ENCODE results near the gene OR4D11. TPM values are rescaled to one million over a fixed set of nuclear protein-coding genes. Genes with fewer than 3 reads are reported as not detected.

OR4D11 gene
- total and polyA plus RNA-seq, 9 of the 15 experiments (the other 6 are each of a cell fraction or from before 2014, with no cell fraction given), result not detected

- ATAC-seq (no peak), FAIRE-seq (no peak), DNase-seq (ENCODE audit: extremely low read depth in 1 of 4, low spot score in 3 of 4) (no peak)
- Histone ChIP-seq H3K4me3 (no peak overlapping the region), H4K20me1 (replicated peaks; ENCODE audit: control insufficient read depth, insufficient read depth, low read length) (no peaks in the 10 kb centered on the region), H3K27me3 (ENCODE audit: control insufficient read depth in 2 of 2, insufficient read depth in 2 of 2, low read length in 2 of 2) (no peaks in the 10 kb centered on the region), H3K9ac (ENCODE audit: insufficient read depth in 1 of 2, low read depth in 2 of 2, low read length in 2 of 2) (peak overlapping the region in 1 of 2 experiments; percentile 99; a peak in 2 of 4 replicates), H2AFZ (ENCODE audit: low read depth, low read length) (peak overlapping the region; percentile 38; the same call in 1 of the 2 replicates), H3K27ac (ENCODE audit: extremely low read depth, low read depth, low read length) (peak overlapping the region; percentile 100), H3K9me1 (ENCODE audit: control insufficient read depth, insufficient read depth, low read length) (no peaks in the 10 kb centered on the region), H3K4me1 (replicated peaks in 1 of 2; ENCODE audit: control insufficient read depth in 2 of 2, insufficient read depth in 2 of 2, low read length in 2 of 2) (peaks cover 22 to 25% of the 10 kb centered on the region in 2 experiments; a peak in 4 of 5 replicates), H3K9me3 (replicated peaks; ENCODE audit: control insufficient read depth, insufficient read depth, low read depth, low read length) (no peaks in the 10 kb centered on the region), H3K4me2 (ENCODE audit: insufficient read depth, low read length) (no peak overlapping the region; the same call in 1 of the 2 replicates), H3K79me2 (ENCODE audit: control insufficient read depth, insufficient read depth, low read length) (peaks cover 19% of the 10 kb centered on the region), H3K36me3 (ENCODE audit: control insufficient read depth, insufficient read depth, low read length) (no peaks in the 10 kb centered on the region; the same call in 2 of the 3 replicates)
- intact Hi-C loops (cut with micrococcal nuclease) (loop anchor here (5.0 kb wide), 1 partner anchor 776 kb away; no protein-coding TSS in a partner anchor), in situ Hi-C loops (cut with MboI) (no loop called here)
- 36% methylated on average over 5 of the region's 5 CpGs for WGBS (ENCODE audit: insufficient coverage, low coverage, missing lambda C conversion rate)
- BruUV-seq (replicated peaks), result no TSS peak
- CTCF ChIA-PET (ENCODE audit: low intra/inter-chr PET ratio), result no interaction called here
- POLR2A ChIA-PET, result interaction anchor here (1.1 to 7.2 kb wide), 7 partner anchors 11 to 121 kb away, joined by 3 to 69 read pairs (median 10); partner anchors contain the start of genes OSBP and PATL1
- no peak for TF ChIP-seq HDAC3 (IDR thresholded peaks at IDR 0.05; ENCODE audit: borderline replicate concordance, partially characterized antibody)
- TF ChIP-seq NELFE (IDR thresholded peaks at IDR 0.05; ENCODE audit: insufficient read depth, insufficient read length), result no peak
- 0 out of 2 replicates have a peak, but pooled peaks have one; percentile 5 for TF ChIP-seq SMARCE1 (IDR thresholded peaks at IDR 0.05)
- TF ChIP-seq ZNF740 (CRISPR knock-in tag; IDR thresholded peaks at IDR 0.05), result no peak
- TF ChIP-seq ZNF740 (tag; IDR thresholded peaks at IDR 0.05), result 0 out of 4 replicates have a peak, but pooled peaks of 1 of the 2 experiments have one; percentile 65
- peak; percentile 37 for TF ChIP-seq CHD4 (IDR thresholded peaks at IDR 0.05; ENCODE audit: insufficient read depth, insufficient replicate concordance, low read depth, low read length, poor library complexity, severe bottlenecking)
- TF ChIP-seq E2F5 (CRISPR knock-in tag; IDR thresholded peaks at IDR 0.05), result no peak
- TF ChIP-seq RBBP5 (IDR thresholded peaks at IDR 0.05; ENCODE audit: borderline replicate concordance, insufficient read depth, low read length, poor library complexity, severe bottlenecking), result no peak
- no peak for TF ChIP-seq DNMT1 (IDR thresholded peaks at IDR 0.05)
- no peak for TF ChIP-seq ZNF239 (CRISPR knock-in tag; IDR thresholded peaks at IDR 0.05)
- TF ChIP-seq SRSF9 (IDR thresholded peaks at IDR 0.05; ENCODE audit: borderline replicate concordance, low read depth, low read length), result no peak
- TF ChIP-seq L3MBTL2 (IDR thresholded peaks at IDR 0.05), result no peak
- no peak for TF ChIP-seq TGIF2 (CRISPR knock-in tag; IDR thresholded peaks at IDR 0.05)
- TF ChIP-seq SMARCA5 (IDR thresholded peaks at IDR 0.05), result no peak
- TF ChIP-seq SP2 (IDR thresholded peaks at IDR 0.05; ENCODE audit: extremely low read depth, low read depth, low read length, poor library complexity, severe bottlenecking), result no peak
- TF ChIP-seq KDM1A (IDR thresholded peaks at IDR 0.05), result peak in 1 of 2 experiments; percentile 6; a peak in 1 of 4 replicates
- TF ChIP-seq ZNF121 (CRISPR knock-in tag; conservative IDR thresholded peaks at IDR 0.05), result no peak
- TF ChIP-seq DPF2 (IDR thresholded peaks at IDR 0.05), result no peak
- no peak for TF ChIP-seq CCNT2 (IDR thresholded peaks at IDR 0.05; ENCODE audit: borderline replicate concordance, extremely low read depth, insufficient read length, low read depth, low read length)
- TF ChIP-seq ZNF398 (CRISPR knock-in tag; IDR thresholded peaks at IDR 0.05), result no peak
- no peak for TF ChIP-seq SUPT5H (IDR thresholded peaks at IDR 0.05)
These were observed 44.9 kb downstream of the OR4D11 start for GRCh38 chr11:59548309-59548656.

Measured in K562 (cell line).